Breast epithelium (tissue), 3 donors: ENCODE measurements around the gene IFTAP.

Source experiments
- CTCF ChIP-seq, 3 donors: fragments of 450-650 bp; IDR thresholded peaks; one replicate each; pipeline ENCODE4 v1.5.1; 2016 to 2017; ENCODE audit warnings: antibody characterized with exemption in 3 of 3, mild to moderate bottlenecking in 3 of 3, moderate library complexity in 3 of 3
- POLR2AphosphoS5 ChIP-seq, 3 donors: sonication (generic); formaldehyde crosslinking; IDR thresholded peaks; one replicate each; pipeline ENCODE4 v1.6.1; 2017; ENCODE audit warnings: antibody characterized with exemption in 3 of 3

- TF ChIP-seq CTCF (IDR thresholded peaks at IDR 0.05) (no peak), POLR2AphosphoS5 (IDR thresholded peaks at IDR 0.05) (no peak)
Observed at GRCh38 chr11:36618363-36619047, 24.2 kb downstream of the IFTAP start.
